SK-N-SH (cell line): ENCODE data around the gene CAV1. TPM values are rescaled to one million over a fixed set of nuclear protein-coding genes. Genes with fewer than 3 reads are reported as not detected.
A peak's percentile ranks its signal among the peaks of the same experiment; 100 is the strongest.

Experiments used
- CTCF ChIA-PET: fragments of 300-600, 350-600 bp; formaldehyde crosslinking; extraction: SDS; loops from one replicate; lab custom pipeline; 2021; lab: Yijun Ruan, JAX
- POLR2A ChIA-PET: fragments of 350-600 bp; sonication (Branson Sonifier 250); formaldehyde crosslinking; extraction: SDS; loops from one replicate; lab custom pipeline; 2020; ENCODE audit warnings: antibody characterized with exemption, inconsistent platforms; lab: Yijun Ruan, JAX
- DNase-seq: peaks from one replicate; pipeline ENCODE4 v3.0.0; 2012
- H2AFZ ChIP-seq: fragments of 200-600 bp; sonication (generic); 2 replicates; pipeline ENCODE4 v1.8.1; 2016; ENCODE audit warnings: antibody characterized with exemption, mild to moderate bottlenecking, low read depth
- H3F3A ChIP-seq: fragments of 200-600 bp; sonication (generic); replicated peaks from 2 replicates; pipeline ENCODE3; 2016; ENCODE audit warnings: antibody characterized with exemption, mild to moderate bottlenecking; ENCODE audit not compliant: insufficient read depth
- H3K27ac ChIP-seq, 2 experiments: fragments of 200-500 bp in 1 of 2; fragments of 200-600 bp in 1 of 2; sonication (Bioruptor generic) in 1 of 2; sonication (generic), shearing (Covaris generic) in 1 of 2; 2 replicates each; pipeline versions ENCODE4 v1.5.1 to v1.6.1; 2014 to 2016; ENCODE audit warnings: low read depth in 2 of 2, inconsistent platforms in 1 of 2, low read length in 1 of 2, mild to moderate bottlenecking in 1 of 2, mixed read lengths in 1 of 2
- H3K27me3 ChIP-seq: fragments of 200-600 bp; sonication (generic), shearing (Covaris generic); 2 replicates; pipeline ENCODE4 v1.6.1; 2016; ENCODE audit warnings: mixed run types; ENCODE audit not compliant: insufficient read depth
- H3K36me3 ChIP-seq, 2 experiments: fragments of 200-500 bp in 1 of 2; fragments of 200-600 bp in 1 of 2; sonication (Bioruptor generic) in 1 of 2; sonication (generic) in 1 of 2; replicated peaks in 1 of 2; 2 replicates each; pipeline versions ENCODE3 to v1.5.1; 2014 to 2016; ENCODE audit warnings: low read length in 1 of 2, mild to moderate bottlenecking in 1 of 2; ENCODE audit not compliant: insufficient read depth in 2 of 2, control insufficient read depth in 1 of 2
- H3K4me1 ChIP-seq, 2 experiments: fragments of 200-500 bp in 1 of 2; fragments of 200-600 bp in 1 of 2; sonication (Bioruptor generic) in 1 of 2; sonication (generic), shearing (Covaris generic) in 1 of 2; 2 replicates each; pipeline versions ENCODE4 v1.5.1 to v1.6.1; 2014 to 2016; ENCODE audit warnings: low read depth in 1 of 2, low read length in 1 of 2, mixed run types in 1 of 2; ENCODE audit not compliant: insufficient read depth in 2 of 2, control insufficient read depth in 1 of 2
- H3K4me2 ChIP-seq: fragments of 200-600 bp; sonication (generic), shearing (Covaris generic); 2 replicates; pipeline ENCODE4 v1.6.1; 2017; ENCODE audit warnings: mixed run types
- H3K4me3 ChIP-seq, 2 experiments: fragments of 200-500 bp in 1 of 2; fragments of 200-600 bp in 1 of 2; sonication (Bioruptor generic) in 1 of 2; sonication (generic), shearing (Covaris generic) in 1 of 2; 2 replicates each; pipeline versions ENCODE4 v1.5.1 to v1.8.1; 2014 to 2016; ENCODE audit warnings: low read depth in 2 of 2, inconsistent platforms in 1 of 2, low read length in 1 of 2, mild to moderate bottlenecking in 1 of 2, mixed read lengths in 1 of 2, moderate library complexity in 1 of 2
- H3K79me2 ChIP-seq: fragments of 200-600 bp; sonication (generic); 2 replicates; pipeline ENCODE4 v1.8.1; 2017; ENCODE audit warnings: mild to moderate bottlenecking; ENCODE audit not compliant: insufficient read depth
- H3K9ac ChIP-seq: fragments of 200-600 bp; sonication (generic); 2 replicates; pipeline ENCODE4 v1.6.1; 2017; ENCODE audit warnings: mixed run types
- H3K9me2 ChIP-seq: fragments of 200-600 bp; sonication (generic); 2 replicates; pipeline ENCODE4 v1.6.1; 2017; ENCODE audit warnings: mixed run types
- H3K9me3 ChIP-seq: fragments of 200-600 bp; sonication (generic); 2 replicates; pipeline ENCODE4 v1.6.1; 2017; ENCODE audit warnings: mixed run types, mild to moderate bottlenecking, moderate library complexity
- H4K20me1 ChIP-seq: fragments of 200-600 bp; sonication (generic); 2 replicates; pipeline ENCODE4 v1.6.1; 2017; ENCODE audit warnings: mild to moderate bottlenecking, mixed run types; ENCODE audit not compliant: insufficient read depth
- ELF1 ChIP-seq: IDR thresholded peaks from 2 replicates; pipeline ENCODE4 v1.4.0; 2012
- EP300 ChIP-seq, 2 experiments: IDR thresholded peaks; 2 replicates each; pipeline versions ENCODE4 v1.4.0 to v1.6.1; 2012; ENCODE audit warnings: borderline replicate concordance in 1 of 2, low read depth in 1 of 2, low read length in 1 of 2
- FOSL2 ChIP-seq: IDR thresholded peaks from 2 replicates; pipeline ENCODE4 v1.4.0; 2012; ENCODE audit warnings: low read depth, mild to moderate bottlenecking, moderate library complexity, borderline replicate concordance
- JUND ChIP-seq: IDR thresholded peaks from 2 replicates; pipeline ENCODE4 v1.4.0; 2012
- MEF2A ChIP-seq: IDR thresholded peaks from 2 replicates; pipeline ENCODE4 v1.4.0; 2012; ENCODE audit warnings: low read depth, borderline replicate concordance
- MXI1 ChIP-seq: IDR thresholded peaks from 2 replicates; pipeline ENCODE4 v1.6.1; 2012; ENCODE audit warnings: mild to moderate bottlenecking, low read depth, low read length, improper control_type of control experiment
- NFIC ChIP-seq: IDR thresholded peaks from 2 replicates; pipeline ENCODE4 v1.4.0; 2012; ENCODE audit warnings: borderline replicate concordance
- TAF1 ChIP-seq: IDR thresholded peaks from 2 replicates; pipeline ENCODE4 v1.6.1; 2012; ENCODE audit warnings: low read depth, mild to moderate bottlenecking, low read length, moderate library complexity, borderline replicate concordance
- TCF12 ChIP-seq: IDR thresholded peaks from 2 replicates; pipeline ENCODE4 v1.4.0; 2012
- WGBS: methylation state at CpG from one replicate; pipeline ENCODE4 v1.1.6; 2017; ENCODE audit warnings: low lambda C conversion rate; 5-methylcytosine and 5-hydroxymethylcytosine counted together
- polyA plus RNA-seq, 3 experiments: library from polyadenylated mRNA; depleted of rRNA; stranded (reverse); fragments of >200 nt; gene quantifications; 2 replicates each; pipeline ENCODE4 v1.2.3, GENCODE V29; 2012
- TF ChIP-seq, protein P1 (sequence below): IDR thresholded peaks from 2 replicates; pipeline ENCODE4; 2012
- TF ChIP-seq, protein P2 (sequence below): fragments of 150-350 bp; IDR thresholded peaks from 2 replicates; pipeline ENCODE4 v1.6.1; 2016; ENCODE audit warnings: mild to moderate bottlenecking, low read depth, low read length
- TF ChIP-seq, protein P3 (sequence below): IDR thresholded peaks from 2 replicates; pipeline ENCODE4 v1.6.1; 2012; ENCODE audit warnings: mild to moderate bottlenecking, low read depth, low read length, moderate library complexity
- TF ChIP-seq, protein P4 (sequence below): IDR thresholded peaks from 2 replicates; pipeline ENCODE4 v1.4.0; 2012; ENCODE audit warnings: low read depth

CAV1 gene
- polyA plus RNA-seq, 1 of the 3 experiments (the other 2 are of a cell fraction) = 968 TPM

DNA sequence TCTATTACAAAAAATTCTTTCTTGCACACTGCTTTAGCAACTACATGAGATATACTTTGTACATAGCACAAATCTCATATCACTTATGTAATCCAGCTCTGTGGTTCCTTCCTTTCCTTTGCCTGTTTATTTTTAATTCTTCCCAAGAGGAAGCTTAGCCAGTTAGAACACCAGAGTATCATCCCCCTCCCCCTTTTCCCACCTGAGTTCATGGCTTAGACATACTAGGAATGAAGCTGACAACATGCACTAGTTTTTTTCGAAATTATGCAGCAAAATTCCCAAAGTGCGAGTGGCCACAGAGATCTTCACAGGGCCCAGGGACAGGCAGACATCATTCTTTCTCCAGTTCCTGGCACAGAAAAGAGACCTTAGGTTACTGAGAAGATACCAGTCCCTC, 17.8 kb downstream of the CAV1 start:
- CTCF ChIA-PET = no interaction called here
- H2AFZ ChIP-seq = no peak overlapping the region
- H3K27me3 ChIP-seq = no peaks in the 10 kb centered on the region
- H3K9ac ChIP-seq = peak overlapping the region; percentile 29; the same call in 1 of the 2 replicates
- peaks cover 28% of the 10 kb centered on the region for H4K20me1 ChIP-seq
- peak overlapping the region; percentile 13; the same call in 1 of the 2 replicates for H3K4me2 ChIP-seq
- H3K36me3 ChIP-seq = peaks cover 55 to 64% of the 10 kb centered on the region in 2 experiments
- H3K79me2 ChIP-seq = peaks cover 100% of the 10 kb centered on the region
- peak overlapping the region; percentile 47 to 79; a peak in 3 of 4 replicates for H3K27ac ChIP-seq
- peaks cover 62% of the 10 kb centered on the region for H3F3A ChIP-seq
- TF ChIP-seq ELF1 (no peak), FOSL2 (peak; percentile 23; the same call in 1 of the 2 replicates), TCF12 (peak; percentile 29; the same call in 1 of the 2 replicates), NFIC (peak; percentile 38; the same call in 1 of the 2 replicates)
- TF ChIP-seq, protein P1, sequence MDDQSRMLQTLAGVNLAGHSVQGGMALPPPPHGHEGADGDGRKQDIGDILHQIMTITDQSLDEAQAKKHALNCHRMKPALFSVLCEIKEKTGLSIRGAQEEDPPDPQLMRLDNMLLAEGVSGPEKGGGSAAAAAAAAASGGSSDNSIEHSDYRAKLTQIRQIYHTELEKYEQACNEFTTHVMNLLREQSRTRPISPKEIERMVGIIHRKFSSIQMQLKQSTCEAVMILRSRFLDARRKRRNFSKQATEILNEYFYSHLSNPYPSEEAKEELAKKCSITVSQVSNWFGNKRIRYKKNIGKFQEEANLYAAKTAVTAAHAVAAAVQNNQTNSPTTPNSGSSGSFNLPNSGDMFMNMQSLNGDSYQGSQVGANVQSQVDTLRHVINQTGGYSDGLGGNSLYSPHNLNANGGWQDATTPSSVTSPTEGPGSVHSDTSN = peak; percentile 46; the same call in 1 of the 2 replicates
- TF ChIP-seq, all 33 proteins: peak for 4
- Histone ChIP-seq H3K9me2 (no peaks in the 10 kb centered on the region), H3K4me1 (peaks cover 0 to 98% of the 10 kb centered on the region in 2 experiments), H3K4me3 (no peak overlapping the region), H3K9me3 (no peaks in the 10 kb centered on the region)
- no peak for DNase-seq
- 33% methylated on average over 2 of the region's 2 CpGs for WGBS
- POLR2A ChIA-PET = no interaction called here

DNA sequence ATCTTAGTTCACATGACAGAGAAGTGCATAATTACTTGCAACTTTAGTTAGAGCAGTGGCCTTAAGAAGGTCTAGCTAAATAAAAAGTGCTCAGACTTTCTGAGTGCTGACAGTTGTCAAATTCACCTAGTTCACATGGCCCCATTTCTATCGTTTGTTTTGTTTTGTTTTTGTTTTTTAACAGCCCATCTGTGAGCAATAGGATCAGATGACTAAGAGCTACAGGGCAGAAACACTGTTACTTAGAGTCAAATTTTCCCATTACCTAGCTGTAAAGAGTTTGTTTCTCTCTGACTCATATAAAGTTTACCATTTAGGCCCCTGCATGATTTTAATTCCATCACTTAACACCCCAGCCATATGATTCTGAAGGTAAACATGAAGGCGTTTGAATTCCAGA, 18.8 kb downstream of the CAV1 start:
- Histone ChIP-seq H3K4me2 (peak overlapping the region; percentile 13; the same call in 1 of the 2 replicates), H2AFZ (no peak overlapping the region), H3K27me3 (no peaks in the 10 kb centered on the region), H3K9me2 (no peaks in the 10 kb centered on the region), H3K9ac (peak overlapping the region; percentile 17; the same call in 1 of the 2 replicates), H3F3A (peaks cover 60% of the 10 kb centered on the region), H3K4me3 (no peak overlapping the region), H3K4me1 (peaks cover 0 to 96% of the 10 kb centered on the region in 2 experiments; a peak in 3 of 4 replicates), H3K36me3 (peaks cover 59 to 64% of the 10 kb centered on the region in 2 experiments), H3K9me3 (no peaks in the 10 kb centered on the region), H3K27ac (peak overlapping the region; percentile 26 to 79; a peak in 3 of 4 replicates), H4K20me1 (peaks cover 37% of the 10 kb centered on the region), H3K79me2 (peaks cover 100% of the 10 kb centered on the region)
- no peak for DNase-seq
- ChIA-PET CTCF (interaction anchor here (0.7 to 0.8 kb wide), 2 partner anchors 17 to 293 kb away, joined by 3 read pairs; no protein-coding TSS in a partner anchor), POLR2A (no interaction called here)
- WGBS = 21% methylated on average over 2 of the region's 2 CpGs
- TF ChIP-seq MEF2A (no peak), JUND (peak; percentile 11; the same call in 1 of the 2 replicates), MXI1 (no peak), TAF1 (no peak), FOSL2 (peak; percentile 50; the same call in 1 of the 2 replicates), EP300 (IDR thresholded peaks at IDR 0.05; ENCODE audit: borderline replicate concordance in 1 of 2, low read depth in 1 of 2, low read length in 1 of 2) (no peak)
- TF ChIP-seq, protein P2, sequence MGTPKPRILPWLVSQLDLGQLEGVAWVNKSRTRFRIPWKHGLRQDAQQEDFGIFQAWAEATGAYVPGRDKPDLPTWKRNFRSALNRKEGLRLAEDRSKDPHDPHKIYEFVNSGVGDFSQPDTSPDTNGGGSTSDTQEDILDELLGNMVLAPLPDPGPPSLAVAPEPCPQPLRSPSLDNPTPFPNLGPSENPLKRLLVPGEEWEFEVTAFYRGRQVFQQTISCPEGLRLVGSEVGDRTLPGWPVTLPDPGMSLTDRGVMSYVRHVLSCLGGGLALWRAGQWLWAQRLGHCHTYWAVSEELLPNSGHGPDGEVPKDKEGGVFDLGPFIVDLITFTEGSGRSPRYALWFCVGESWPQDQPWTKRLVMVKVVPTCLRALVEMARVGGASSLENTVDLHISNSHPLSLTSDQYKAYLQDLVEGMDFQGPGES = no peak
- TF ChIP-seq, protein P3, sequence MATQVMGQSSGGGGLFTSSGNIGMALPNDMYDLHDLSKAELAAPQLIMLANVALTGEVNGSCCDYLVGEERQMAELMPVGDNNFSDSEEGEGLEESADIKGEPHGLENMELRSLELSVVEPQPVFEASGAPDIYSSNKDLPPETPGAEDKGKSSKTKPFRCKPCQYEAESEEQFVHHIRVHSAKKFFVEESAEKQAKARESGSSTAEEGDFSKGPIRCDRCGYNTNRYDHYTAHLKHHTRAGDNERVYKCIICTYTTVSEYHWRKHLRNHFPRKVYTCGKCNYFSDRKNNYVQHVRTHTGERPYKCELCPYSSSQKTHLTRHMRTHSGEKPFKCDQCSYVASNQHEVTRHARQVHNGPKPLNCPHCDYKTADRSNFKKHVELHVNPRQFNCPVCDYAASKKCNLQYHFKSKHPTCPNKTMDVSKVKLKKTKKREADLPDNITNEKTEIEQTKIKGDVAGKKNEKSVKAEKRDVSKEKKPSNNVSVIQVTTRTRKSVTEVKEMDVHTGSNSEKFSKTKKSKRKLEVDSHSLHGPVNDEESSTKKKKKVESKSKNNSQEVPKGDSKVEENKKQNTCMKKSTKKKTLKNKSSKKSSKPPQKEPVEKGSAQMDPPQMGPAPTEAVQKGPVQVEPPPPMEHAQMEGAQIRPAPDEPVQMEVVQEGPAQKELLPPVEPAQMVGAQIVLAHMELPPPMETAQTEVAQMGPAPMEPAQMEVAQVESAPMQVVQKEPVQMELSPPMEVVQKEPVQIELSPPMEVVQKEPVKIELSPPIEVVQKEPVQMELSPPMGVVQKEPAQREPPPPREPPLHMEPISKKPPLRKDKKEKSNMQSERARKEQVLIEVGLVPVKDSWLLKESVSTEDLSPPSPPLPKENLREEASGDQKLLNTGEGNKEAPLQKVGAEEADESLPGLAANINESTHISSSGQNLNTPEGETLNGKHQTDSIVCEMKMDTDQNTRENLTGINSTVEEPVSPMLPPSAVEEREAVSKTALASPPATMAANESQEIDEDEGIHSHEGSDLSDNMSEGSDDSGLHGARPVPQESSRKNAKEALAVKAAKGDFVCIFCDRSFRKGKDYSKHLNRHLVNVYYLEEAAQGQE = no peak
- TF ChIP-seq, protein P4, sequence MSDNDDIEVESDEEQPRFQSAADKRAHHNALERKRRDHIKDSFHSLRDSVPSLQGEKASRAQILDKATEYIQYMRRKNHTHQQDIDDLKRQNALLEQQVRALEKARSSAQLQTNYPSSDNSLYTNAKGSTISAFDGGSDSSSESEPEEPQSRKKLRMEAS = 0 out of 2 replicates have a peak, but pooled peaks have one; percentile 24
- TF ChIP-seq, protein P1 = 0 out of 2 replicates have a peak, but pooled peaks have one; percentile 4
